GM12865 (cell line): ENCODE results near the gene NFKB1.
A peak's percentile ranks its signal among the peaks of the same experiment; 100 is the strongest.

Source experiments
- DNase-seq: peaks from one replicate; pipeline ENCODE4 v3.0.0; 2010; ENCODE audit warnings: low read depth
- H3K4me3 ChIP-seq: 2 replicates; pipeline ENCODE4 v1.5.1; 2011; ENCODE audit warnings: mild to moderate bottlenecking, low read depth, low read length, control low read depth
- TF ChIP-seq, protein P1 (sequence below): IDR thresholded peaks from 2 replicates; pipeline ENCODE4 v1.5.1; 2011; ENCODE audit warnings: low read length, control low read depth, low read depth, inconsistent platforms; ENCODE audit not compliant: insufficient read depth; ENCODE audit errors: missing control alignments

The NFKB1 gene

DNA sequence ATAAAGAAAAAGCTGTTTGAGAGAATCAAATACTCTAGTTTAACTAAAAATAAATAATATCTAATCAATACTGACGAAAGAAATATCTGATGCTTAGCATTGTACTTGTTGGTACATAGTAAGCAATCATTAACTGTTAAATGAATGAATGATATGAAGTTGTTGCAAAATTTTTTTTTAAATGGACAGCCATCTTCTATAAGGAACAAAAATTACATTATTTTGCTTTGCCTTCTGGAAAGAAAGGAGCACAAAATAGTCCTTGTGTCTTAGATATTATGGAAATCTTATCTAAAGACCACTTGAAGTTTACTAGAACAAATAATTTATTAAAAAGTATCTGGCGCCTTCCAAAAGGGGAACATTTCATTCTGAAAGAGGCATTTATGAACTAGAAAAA is 4.5 kb downstream of the NFKB1 start:
- DNase-seq, result no peak
- TF ChIP-seq, protein P1, sequence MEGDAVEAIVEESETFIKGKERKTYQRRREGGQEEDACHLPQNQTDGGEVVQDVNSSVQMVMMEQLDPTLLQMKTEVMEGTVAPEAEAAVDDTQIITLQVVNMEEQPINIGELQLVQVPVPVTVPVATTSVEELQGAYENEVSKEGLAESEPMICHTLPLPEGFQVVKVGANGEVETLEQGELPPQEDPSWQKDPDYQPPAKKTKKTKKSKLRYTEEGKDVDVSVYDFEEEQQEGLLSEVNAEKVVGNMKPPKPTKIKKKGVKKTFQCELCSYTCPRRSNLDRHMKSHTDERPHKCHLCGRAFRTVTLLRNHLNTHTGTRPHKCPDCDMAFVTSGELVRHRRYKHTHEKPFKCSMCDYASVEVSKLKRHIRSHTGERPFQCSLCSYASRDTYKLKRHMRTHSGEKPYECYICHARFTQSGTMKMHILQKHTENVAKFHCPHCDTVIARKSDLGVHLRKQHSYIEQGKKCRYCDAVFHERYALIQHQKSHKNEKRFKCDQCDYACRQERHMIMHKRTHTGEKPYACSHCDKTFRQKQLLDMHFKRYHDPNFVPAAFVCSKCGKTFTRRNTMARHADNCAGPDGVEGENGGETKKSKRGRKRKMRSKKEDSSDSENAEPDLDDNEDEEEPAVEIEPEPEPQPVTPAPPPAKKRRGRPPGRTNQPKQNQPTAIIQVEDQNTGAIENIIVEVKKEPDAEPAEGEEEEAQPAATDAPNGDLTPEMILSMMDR, result no peak
- H3K4me3 ChIP-seq, result 0 out of 2 replicates have a peak overlapping the region, but pooled peaks have one; percentile 92

DNA sequence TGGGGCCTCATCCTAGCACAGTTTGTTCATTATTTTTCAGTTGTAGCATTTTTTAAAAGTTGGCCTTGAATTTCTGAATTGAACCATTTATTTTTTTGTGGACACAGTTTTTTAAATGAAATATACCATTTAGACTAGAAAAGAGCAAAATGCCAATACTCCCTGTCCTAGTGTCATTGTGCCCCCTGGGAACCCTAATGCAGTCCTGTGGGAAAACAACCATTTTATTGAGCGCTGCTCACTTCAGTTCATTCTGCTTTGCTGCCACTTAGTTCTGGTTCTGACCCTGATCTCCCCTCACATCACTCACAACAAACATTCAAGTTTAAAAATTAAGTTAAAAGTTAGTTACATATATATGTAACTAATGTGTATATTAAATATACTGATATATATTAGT is 5.4 kb downstream of the NFKB1 start:
- TF ChIP-seq, protein P1, result no peak
- no peak overlapping the region for H3K4me3 ChIP-seq
- no peak for DNase-seq

DNA sequence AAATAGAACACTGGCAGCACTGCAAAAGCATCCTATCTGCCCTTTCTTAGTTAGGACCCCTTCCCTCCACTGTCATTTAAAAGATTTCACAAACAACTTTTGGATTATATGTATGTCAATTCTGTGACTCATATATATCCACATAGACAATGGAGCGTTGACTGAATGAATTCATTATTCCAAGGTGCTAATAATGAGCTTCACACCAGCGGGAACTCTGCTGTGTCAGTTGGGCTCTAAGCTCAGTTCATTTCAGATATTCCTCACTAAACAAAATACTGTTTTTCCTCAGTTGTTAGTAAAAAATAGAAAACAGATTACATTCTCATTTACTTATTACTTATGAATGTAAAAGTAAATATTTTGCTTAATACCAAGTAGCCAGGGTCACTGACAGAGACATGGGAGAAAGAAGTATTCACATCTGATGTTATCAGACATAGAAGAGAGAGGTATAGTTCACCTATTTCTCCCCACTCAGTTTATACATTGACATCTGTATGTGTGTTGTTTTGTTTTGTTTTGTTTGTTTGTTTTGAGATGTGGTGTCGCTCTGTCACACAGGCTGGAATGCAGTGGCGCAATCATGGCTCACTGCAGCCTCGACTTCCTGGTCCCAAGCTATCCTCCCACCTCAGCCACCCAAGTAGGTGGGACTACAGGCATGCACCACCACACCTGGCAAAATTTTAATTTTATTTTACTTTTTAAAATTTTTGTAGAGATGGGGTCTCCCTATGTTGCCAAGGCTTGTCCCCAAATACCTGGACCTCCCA is 10.9 kb downstream of the NFKB1 start:
- H3K4me3 ChIP-seq, result no peak overlapping the region
- no peak for DNase-seq
- TF ChIP-seq, protein P1, result no peak

DNA sequence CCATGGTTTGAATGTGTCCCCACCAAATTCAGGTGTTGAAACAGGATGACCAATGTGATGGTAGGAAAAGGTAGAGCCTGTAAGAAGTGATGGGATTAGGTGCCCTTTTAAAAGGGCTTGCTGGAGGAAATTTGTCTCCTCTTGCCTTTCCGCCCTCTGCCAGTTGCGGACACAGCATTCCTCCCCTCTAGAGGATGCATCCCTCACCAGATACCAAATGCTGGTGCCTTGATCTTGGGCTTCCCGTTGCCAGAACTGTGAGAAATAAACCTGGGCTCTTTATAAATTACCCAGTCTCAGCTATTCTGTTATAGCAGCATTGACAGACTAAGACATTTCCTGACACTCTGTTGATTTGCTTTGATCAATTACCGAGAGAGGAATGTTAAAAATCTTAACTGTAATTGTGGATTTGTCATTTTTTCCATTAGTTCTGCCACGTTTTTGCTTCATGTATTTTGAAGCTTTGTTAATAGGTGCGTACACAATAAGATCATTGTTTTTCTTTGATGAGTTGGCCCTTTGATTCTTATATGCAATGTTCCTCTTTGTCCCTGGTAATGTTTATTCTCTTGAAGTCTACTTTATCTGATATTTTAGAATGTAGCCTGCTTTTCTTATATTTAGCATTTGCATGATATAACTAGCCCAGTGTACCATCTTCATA is 13.3 kb downstream of the NFKB1 start:
- H3K4me3 ChIP-seq, result no peak overlapping the region
- TF ChIP-seq, protein P1, result no peak
- DNase-seq, result no peak

DNA sequence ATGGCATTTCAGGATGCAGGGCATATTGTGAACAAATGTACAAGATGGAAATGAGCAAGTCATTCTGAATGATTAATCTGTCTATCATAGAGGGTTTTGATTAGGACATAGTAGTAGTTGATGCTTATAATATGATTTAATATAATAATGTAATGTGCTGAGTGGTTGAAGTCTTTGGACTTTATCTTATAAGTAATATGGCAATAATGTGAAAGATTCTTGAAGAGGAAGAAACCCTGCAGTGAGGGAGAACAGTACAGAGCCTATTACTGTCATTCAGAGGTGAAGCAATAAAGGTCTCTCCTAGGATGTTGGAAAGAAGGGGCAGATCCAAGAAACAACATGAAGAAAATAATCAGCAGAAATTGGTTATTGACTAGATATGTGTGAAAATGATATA is 16.6 kb downstream of the NFKB1 start:
- TF ChIP-seq, protein P1, result no peak
- no peak for DNase-seq
- H3K4me3 ChIP-seq, result no peak overlapping the region

DNA sequence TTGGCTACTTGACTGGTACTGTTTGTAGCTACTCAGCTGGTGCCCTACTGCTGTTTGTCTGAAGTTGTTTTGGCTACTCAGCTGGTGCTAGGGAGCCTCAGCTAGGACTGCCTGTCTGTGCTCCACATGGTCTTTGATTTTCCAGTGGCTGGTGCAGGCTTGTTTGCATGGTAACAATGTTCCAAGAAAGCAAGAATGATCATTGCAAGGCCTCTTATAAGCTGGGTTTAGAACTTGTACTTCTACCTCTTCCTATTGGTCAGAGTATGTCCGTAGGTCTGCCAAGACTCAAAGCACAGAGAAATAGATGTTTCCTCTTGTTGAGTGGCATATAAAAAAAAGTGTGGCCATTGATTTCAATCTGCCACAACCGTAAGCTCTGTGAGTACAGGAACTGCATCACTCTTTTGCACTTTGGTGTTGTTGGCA is 17.6 kb downstream of the NFKB1 start:
- TF ChIP-seq, protein P1, result no peak
- DNase-seq, result no peak
- H3K4me3 ChIP-seq, result no peak overlapping the region
